Activated naive CD8-positive, alpha-beta T cell treated with anti-CD3 and anti-CD28 coated beads, Interleukin-2, amount 50 U/mL, for 16 hours (primary cell): ENCODE data around the gene SLIT3.

Source experiments
- DNase-seq: peaks from one replicate; pipeline ENCODE4 v3.0.0-alpha.2; 2020; ENCODE audit warnings: low read depth, low spot score

SLIT3 gene

GRCh38 chr5:169300468-169301385 is at the start of gene SLIT3:
TSS of gene SLIT3 (minus strand) at chr5:169301139. CDS start at chr5:169300709, 430 bp downstream.
- no peak for DNase-seq

GRCh38 chr5:169350016-169350415 is 49.1 kb upstream of the SLIT3 start:
- no peak for DNase-seq

- no peak for DNase-seq
Observed at GRCh38 chr5:169347786-169348185, 46.8 kb upstream of the SLIT3 start.

- DNase-seq: no peak
Observed at GRCh38 chr5:169344629-169345028, 43.7 kb upstream of the SLIT3 start.

- DNase-seq: no peak
Observed at GRCh38 chr5:169343766-169344165, 42.8 kb upstream of the SLIT3 start.

GRCh38 chr5:169341556-169341955 is 40.6 kb upstream of the SLIT3 start:
- DNase-seq: no peak

GRCh38 chr5:169339869-169340268 is 38.9 kb upstream of the SLIT3 start:
- DNase-seq: no peak

GRCh38 chr5:169336242-169336641 is 35.3 kb upstream of the SLIT3 start:
- no peak for DNase-seq

- DNase-seq: no peak
Observed at GRCh38 chr5:169335806-169336205, 34.9 kb upstream of the SLIT3 start.

GRCh38 chr5:169333518-169333917 is 32.6 kb upstream of the SLIT3 start:
- DNase-seq: no peak

GRCh38 chr5:169331292-169331852 is 30.4 kb upstream of the SLIT3 start:
- no peak for DNase-seq

- DNase-seq: no peak
Observed at GRCh38 chr5:169328401-169328800, 27.5 kb upstream of the SLIT3 start.

- DNase-seq: no peak
Observed at GRCh38 chr5:169325273-169325672, 24.3 kb upstream of the SLIT3 start.

GRCh38 chr5:169318556-169318955 is 17.6 kb upstream of the SLIT3 start:
- no peak for DNase-seq

- no peak for DNase-seq
Observed at GRCh38 chr5:169307646-169308045, 6.7 kb upstream of the SLIT3 start.

- no peak for DNase-seq
Observed at GRCh38 chr5:169305366-169305765, 4.4 kb upstream of the SLIT3 start.

- DNase-seq: no peak
Observed at GRCh38 chr5:169304175-169304574, 3.2 kb upstream of the SLIT3 start.

- DNase-seq: no peak
Observed at GRCh38 chr5:169303119-169303515, 2.2 kb upstream of the SLIT3 start.

GRCh38 chr5:169302491-169303118 is 1.7 kb upstream of the SLIT3 start:
- DNase-seq: no peak

GRCh38 chr5:169301986-169302385 is 1.0 kb upstream of the SLIT3 start:
- DNase-seq: no peak

GRCh38 chr5:169301386-169301934 is 521 bp upstream of the SLIT3 start:
- DNase-seq: no peak
